Measurements from ENCODE around the gene LRP5. TPM values are rescaled to one million over a fixed set of nuclear protein-coding genes. Genes with fewer than 3 reads are reported as not detected.

Gene LRP5
- total RNA-seq, 2 experiments from 2014 or later = 2.0 to 2.9 TPM

DNA sequence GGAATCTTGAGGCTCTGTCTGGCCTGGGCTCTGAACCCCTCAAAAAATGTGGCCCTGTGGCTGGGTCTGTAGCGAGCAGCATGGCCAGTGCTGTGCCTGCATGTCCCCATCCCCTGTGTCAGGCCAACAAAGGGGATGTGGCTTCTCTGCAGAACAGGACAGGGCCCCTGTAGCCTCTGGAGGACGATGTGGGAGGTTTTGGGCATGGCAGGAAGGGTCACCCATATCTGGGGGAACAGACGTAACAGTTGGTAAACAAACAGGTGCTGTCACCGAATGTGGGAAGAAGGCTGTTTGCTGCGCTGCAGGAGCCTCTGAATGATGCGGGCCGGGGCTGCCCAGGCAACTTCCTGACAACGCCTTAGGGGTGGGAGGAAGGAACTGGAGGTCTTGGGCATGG lies 35.0 kb downstream of the LRP5 start:
- intact Hi-C loops (cut with DNase I, micrococcal nuclease) = no loop called here

DNA sequence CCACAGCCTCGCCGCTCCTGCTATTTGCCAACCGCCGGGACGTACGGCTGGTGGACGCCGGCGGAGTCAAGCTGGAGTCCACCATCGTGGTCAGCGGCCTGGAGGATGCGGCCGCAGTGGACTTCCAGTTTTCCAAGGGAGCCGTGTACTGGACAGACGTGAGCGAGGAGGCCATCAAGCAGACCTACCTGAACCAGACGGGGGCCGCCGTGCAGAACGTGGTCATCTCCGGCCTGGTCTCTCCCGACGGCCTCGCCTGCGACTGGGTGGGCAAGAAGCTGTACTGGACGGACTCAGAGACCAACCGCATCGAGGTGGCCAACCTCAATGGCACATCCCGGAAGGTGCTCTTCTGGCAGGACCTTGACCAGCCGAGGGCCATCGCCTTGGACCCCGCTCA lies 35.5 kb downstream of the LRP5 start:
- CTCF ChIA-PET = no interaction called here
- no peaks in the 10 kb centered on the region for H3K27me3 ChIP-seq (ENCODE audit: control insufficient read depth in 1 of 2, insufficient read depth in 2 of 2, low read length in 2 of 2)

More for the DNA sequence above, 35.0 kb downstream of the LRP5 start:
- TF ChIP-seq CTCF (IDR thresholded peaks at IDR 0.05) = no peak
- ChIA-PET CTCF (no interaction called here), POLR2A (no interaction called here)
- Histone ChIP-seq H3K9me3 (ENCODE audit: control insufficient read depth in 1 of 2, insufficient read depth in 1 of 2, low read length in 2 of 2) (peaks cover 0 to 6% of the 10 kb centered on the region in 2 experiments), H3K27ac (ENCODE audit: low read depth in 1 of 2, low read length in 2 of 2) (no peak overlapping the region), H3K4me3 (ENCODE audit: low read length) (no peak overlapping the region), H3K27me3 (ENCODE audit: control insufficient read depth in 1 of 2, insufficient read depth in 2 of 2, low read length in 2 of 2) (no peaks in the 10 kb centered on the region), H3K36me3 (ENCODE audit: insufficient read depth, low read length) (no peaks in the 10 kb centered on the region), H3K4me1 (ENCODE audit: insufficient read depth, low read length) (no peaks in the 10 kb centered on the region)
- no peaks in the 10 kb centered on the region for H3K4me1 Mint-ChIP-seq (ENCODE audit: low read depth)
- no peak overlapping the region for H3K4me3 Mint-ChIP-seq
- ATAC-seq (ENCODE audit: poor library complexity) (no peak), DNase-seq (no peak)
- no peaks in the 10 kb centered on the region for H3K36me3 Mint-ChIP-seq (ENCODE audit: low read depth)
- no peaks in the 10 kb centered on the region for H3K9me3 Mint-ChIP-seq
- H3K27me3 Mint-ChIP-seq = no peaks in the 10 kb centered on the region
- H3K27ac Mint-ChIP-seq = no peak overlapping the region

DNA sequence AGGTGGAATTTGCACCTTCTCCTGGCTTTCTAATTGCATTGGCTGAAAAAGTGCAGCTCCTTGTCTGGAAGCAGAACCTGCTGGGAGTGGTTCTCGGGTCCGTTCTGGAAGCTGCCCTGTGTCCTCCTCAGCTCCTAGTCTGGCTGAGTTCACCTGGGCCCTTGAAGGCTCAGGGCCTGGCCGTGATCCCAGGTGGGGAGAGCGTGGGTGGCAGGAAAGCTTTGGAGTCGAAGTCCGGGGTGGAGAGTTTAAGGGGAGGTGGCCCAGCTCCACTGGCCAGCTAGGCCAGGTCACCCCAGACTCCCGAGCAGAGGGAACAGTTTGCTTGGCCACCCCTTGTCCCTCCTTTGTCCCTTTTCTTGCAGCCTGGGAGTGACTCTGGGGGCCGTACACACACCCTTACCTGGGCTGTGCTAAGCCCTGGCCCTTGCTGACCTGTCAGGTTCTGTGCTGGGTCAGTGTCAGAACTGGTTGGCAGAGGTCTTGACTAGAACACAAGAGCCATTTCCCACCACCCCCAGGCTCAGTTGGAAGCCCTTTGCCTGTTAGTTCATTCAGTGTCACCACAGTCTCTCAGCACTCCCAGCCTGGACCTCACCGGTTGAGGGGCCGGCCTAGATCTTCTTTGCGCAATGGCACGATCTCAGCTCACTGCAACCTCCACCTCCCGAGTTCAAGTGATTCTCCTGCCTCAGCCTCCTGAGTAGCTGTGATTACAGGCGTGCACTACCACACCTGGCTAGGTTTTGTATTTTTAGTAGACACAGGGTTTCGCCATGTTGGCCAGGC lies 37.3 kb downstream of the LRP5 start:
- H3K36me3 Mint-ChIP-seq (ENCODE audit: low read depth) = no peaks in the 10 kb centered on the region
- Histone ChIP-seq H3K9me3 (ENCODE audit: control insufficient read depth in 1 of 2, insufficient read depth in 1 of 2, low read length in 2 of 2) (peaks cover 0 to 6% of the 10 kb centered on the region in 2 experiments), H3K4me3 (ENCODE audit: low read length) (no peak overlapping the region), H3K36me3 (ENCODE audit: insufficient read depth, low read length) (no peaks in the 10 kb centered on the region), H3K27me3 (ENCODE audit: control insufficient read depth in 1 of 2, insufficient read depth in 2 of 2, low read length in 2 of 2) (no peaks in the 10 kb centered on the region), H3K27ac (ENCODE audit: low read depth in 1 of 2, low read length in 2 of 2) (no peak overlapping the region), H3K4me1 (ENCODE audit: insufficient read depth, low read length) (no peaks in the 10 kb centered on the region)
- CTCF ChIA-PET = no interaction called here
- intact Hi-C loops (cut with DNase I, micrococcal nuclease) = no loop called here
- DNase-seq = no peak
- H3K4me1 Mint-ChIP-seq (ENCODE audit: low read depth) = no peaks in the 10 kb centered on the region
- H3K27ac Mint-ChIP-seq = no peak overlapping the region
- no peak overlapping the region for H3K4me3 Mint-ChIP-seq
- POLR2A ChIA-PET = no interaction called here
- ATAC-seq (ENCODE audit: poor library complexity) = no peak
- no peak for TF ChIP-seq CTCF (IDR thresholded peaks at IDR 0.05)
- no peaks in the 10 kb centered on the region for H3K27me3 Mint-ChIP-seq
- no peaks in the 10 kb centered on the region for H3K9me3 Mint-ChIP-seq

More for the DNA sequence above, 35.5 kb downstream of the LRP5 start:
- Mint-ChIP-seq H3K4me3 (no peak overlapping the region), H3K27me3 (no peaks in the 10 kb centered on the region), H3K27ac (no peak overlapping the region), H3K4me1 (ENCODE audit: low read depth) (no peaks in the 10 kb centered on the region), H3K36me3 (ENCODE audit: low read depth) (no peaks in the 10 kb centered on the region), H3K9me3 (no peaks in the 10 kb centered on the region)
- ATAC-seq (ENCODE audit: poor library complexity) (no peak), DNase-seq (no peak)
- H3K36me3 ChIP-seq (ENCODE audit: insufficient read depth, low read length) = no peaks in the 10 kb centered on the region
- H3K4me3 ChIP-seq (ENCODE audit: low read length) = no peak overlapping the region
- no peaks in the 10 kb centered on the region for H3K4me1 ChIP-seq (ENCODE audit: insufficient read depth, low read length)
- intact Hi-C loops (cut with DNase I, micrococcal nuclease) = no loop called here
- POLR2A ChIA-PET = no interaction called here
- TF ChIP-seq CTCF (IDR thresholded peaks at IDR 0.05) = no peak
- peaks cover 0 to 6% of the 10 kb centered on the region in 2 experiments for H3K9me3 ChIP-seq (ENCODE audit: control insufficient read depth in 1 of 2, insufficient read depth in 1 of 2, low read length in 2 of 2)
- no peak overlapping the region for H3K27ac ChIP-seq (ENCODE audit: low read depth in 1 of 2, low read length in 2 of 2)
